HL-60/S4 treated with phorbol 12-myristate 13-acetate at 8.2 ng/mL for 4 days and 3 days (cell line): ENCODE measurements around the gene C5orf22.
"Not testable (repeated sequence)": the region's sequence is repeated elsewhere in the genome, so short reads cannot be mapped to it uniquely, and the experiment has no call there.

ENCODE experiments used
- in situ Hi-C: fragments of 300-500 bp; cut with MboI; formaldehyde crosslinking; loops from 2 replicates; pipeline ENCODE4 v1.15.0; 2022; ENCODE audit warnings: low sequenced_read_pairs

C5orf22 gene

GRCh38 chr5:31551878-31552277 lies 19.8 kb downstream of the C5orf22 start:
- in situ Hi-C loops, result no loop called here

DNA sequence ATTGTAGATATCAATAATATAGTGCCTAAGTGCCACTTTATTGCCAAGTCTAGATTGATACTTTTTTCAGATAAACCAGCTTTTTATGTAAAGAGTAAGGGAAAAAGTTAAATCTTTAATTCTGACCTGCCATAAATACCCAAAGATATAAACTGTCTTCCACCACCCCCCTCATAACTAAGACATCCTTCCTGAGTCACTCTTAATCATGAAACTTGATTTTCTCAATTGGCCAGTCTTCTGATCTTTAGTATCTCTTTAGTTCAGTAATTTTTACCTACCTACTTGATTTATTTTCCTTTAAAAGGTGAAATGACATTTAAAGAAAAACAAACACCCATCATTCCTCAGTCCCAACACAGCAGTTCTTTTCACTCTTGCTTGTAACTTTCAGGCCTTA lies 21.8 kb downstream of the C5orf22 start:
- in situ Hi-C loops, result no loop called here

DNA sequence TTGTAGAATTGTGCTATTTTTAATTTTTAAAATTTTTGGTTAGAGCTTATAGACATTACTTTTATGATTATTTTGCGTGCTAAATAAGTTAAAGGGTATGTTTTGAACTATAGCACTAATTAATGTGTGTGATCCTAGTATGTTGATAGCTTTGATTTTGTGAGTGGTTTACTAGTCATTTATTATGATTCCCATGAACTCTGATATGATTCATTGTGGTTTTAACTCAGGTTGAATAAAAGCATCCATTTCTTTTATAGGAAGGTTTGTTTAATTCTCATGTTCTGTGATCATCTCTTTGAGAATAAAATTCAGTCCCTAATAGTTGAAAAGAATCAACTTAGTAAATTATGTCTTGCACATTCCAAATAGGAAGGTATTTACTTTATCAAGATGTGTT lies 22.5 kb downstream of the C5orf22 start:
- in situ Hi-C loops, result no loop called here

GRCh38 chr5:31556461-31556860 lies 24.4 kb downstream of the C5orf22 start:
- in situ Hi-C loops, result no loop called here

DNA sequence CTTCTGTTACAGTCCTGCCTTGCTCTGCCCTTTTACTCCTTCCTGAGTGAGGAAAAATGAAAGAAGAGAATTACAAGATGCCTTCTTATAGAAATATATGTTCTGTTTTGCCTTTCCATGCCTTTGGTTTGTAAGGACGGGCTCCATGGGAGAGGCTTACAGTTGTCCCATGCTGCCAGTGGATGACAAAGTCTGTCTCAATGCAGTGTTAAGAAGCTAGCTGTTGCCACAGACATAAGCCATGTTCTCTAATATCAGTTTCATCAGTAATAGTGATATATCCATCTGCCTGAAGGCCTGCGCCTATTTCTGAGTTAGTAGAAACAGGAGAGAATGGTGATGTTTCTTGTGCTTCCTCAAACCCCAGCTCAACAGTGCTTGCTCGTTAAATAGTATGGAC lies 27.8 kb downstream of the C5orf22 start:
- in situ Hi-C loops, result no loop called here

DNA sequence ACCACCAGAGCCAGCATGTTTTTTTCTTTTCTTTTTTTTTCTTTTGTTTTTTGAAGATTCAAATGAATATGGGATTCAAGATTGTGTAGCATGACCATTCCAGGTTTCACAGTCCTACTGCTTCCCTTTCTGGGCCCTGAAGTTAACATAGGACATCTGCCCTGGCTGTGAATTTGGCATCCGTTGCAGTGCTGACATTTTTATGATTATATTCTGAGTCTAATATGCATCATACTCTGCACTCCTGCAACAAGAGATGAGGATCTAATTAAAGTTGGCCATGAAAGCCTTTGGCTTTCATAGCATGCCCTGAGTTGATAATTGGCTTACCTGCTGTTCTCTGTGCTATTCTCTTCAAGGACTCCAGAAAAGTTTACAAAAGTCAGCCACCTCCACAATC lies 29.8 kb downstream of the C5orf22 start:
- in situ Hi-C loops, result no loop called here

DNA sequence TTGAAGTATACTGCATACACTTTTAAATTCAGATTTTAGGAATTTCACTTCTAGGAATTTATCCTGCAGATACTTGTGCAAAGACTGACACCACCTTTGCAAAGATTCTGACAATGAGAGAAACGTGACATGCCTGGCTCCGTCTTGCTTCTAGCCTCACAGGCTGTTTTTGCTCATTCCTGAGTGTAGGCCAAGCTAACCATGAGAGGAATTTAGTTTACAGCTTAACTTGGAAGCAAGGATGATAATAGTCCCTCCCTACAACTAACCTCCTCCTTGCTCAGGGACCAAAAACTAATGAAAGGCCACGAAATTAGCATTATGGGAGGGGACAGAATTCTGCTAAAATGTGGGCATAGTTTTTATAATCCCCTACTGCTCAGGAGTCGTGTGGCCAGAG lies 31.1 kb downstream of the C5orf22 start:
- in situ Hi-C loops, result no loop called here

DNA sequence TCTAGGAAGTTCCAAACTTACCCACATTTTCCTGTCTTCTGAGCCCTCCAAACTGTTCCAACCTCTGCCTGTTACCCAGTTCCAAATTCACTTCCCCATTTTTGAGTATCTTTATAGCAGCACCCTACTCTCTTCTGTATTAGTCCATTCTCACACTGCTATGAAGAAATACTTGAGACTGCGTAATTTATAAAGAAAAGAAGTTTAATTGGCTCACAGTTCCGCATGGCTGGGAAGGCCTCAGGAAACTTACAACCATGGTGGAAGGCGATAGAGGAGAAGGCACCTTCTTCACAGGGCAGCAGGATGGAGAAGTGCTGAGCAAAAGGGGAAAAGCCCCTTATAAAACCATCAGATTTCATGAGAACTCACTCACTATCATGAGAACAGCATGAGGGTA lies 34.3 kb downstream of the C5orf22 start:
- in situ Hi-C loops, result not testable (repeated sequence)

DNA sequence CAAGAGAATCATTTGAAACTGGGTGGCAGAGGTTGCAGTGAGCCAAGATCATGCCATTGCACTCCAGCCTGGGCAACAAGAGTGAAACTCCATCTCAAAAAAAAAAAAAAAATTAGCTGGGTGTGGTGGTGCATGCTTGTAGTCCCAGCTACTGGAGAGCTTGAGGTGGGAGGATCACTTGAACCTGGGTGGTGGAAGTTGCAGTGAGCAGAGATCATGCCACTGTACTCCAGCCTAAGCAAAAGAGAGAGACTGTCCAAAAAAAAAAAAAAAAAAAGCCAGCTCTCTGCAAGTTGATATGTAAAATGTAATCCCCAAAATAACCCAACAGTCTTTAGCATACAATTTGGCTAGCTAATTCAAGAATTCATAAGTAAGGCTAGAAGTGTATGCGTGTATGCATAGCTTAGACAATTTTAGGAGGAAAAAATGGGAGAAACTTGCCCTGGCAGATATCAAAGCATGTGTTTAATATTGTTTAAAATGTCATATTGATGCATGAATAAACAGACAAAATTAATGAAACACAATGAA lies 36.3 kb downstream of the C5orf22 start:
- in situ Hi-C loops, result no loop called here

DNA sequence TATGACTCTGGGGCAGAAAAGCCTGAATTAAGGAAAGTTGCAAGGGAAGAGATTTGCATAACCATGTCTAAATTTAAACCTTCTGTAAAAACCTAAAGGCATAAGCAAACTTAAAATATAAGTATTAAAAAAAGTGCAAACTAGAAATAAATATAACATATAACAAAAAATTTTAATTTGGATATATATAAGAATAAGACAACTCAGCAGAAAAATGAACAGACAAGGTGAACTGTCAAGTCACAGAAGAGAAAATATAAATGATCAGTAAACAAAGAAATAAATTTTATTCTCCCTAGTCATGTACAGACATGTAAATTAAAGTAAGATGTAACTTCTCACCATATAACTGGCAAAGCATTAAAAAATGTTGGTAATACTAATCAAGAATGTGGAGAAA lies 37.0 kb downstream of the C5orf22 start:
- in situ Hi-C loops, result no loop called here

DNA sequence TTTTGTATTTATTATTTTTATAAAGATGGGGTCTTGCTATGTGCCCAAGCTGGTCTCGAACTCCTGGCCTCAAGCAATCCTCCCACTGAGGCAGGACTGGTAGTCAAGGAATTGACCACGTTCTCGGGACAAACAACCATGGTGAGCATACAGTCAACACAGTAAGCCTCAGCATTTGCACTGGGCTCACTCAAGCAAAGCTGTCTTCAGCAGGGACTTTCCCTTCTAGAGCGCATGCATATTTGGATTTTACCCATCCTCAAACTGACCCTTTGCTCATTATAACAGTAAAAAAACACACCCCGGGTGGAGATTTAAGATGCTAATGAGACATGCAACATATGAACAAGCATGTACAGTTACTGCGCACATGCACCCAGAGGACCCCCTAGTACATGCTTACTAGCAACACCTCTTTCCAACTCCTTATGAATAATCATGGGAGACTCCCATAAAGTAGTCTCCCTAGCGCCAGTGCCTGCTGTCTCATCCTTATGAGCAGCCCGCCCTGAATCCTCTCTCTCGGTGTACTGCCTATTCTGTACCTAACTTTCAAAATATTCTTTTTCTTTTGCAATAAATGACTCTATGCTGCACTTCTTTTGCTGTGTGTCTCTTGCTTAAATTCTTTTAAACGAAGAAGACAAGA lies 41.5 kb downstream of the C5orf22 start:
- in situ Hi-C loops, result no loop called here

DNA sequence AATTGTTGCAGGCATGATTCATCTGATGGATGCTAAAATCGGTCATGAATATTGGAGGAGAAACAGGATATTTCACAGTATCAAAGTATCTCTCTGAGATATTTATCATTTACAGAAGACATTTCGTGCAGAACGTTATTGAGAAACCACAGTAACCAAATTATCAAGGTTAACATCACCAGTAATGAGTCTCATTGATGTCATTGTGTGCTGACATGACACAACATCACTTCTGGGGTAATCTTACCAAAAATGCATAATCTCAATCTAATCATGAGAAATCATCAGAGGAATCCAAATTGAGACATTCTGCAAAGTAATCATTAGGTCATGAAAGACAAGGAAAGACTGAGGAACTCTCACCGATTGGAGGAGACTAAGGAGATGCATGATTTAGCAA lies 42.7 kb downstream of the C5orf22 start:
- in situ Hi-C loops, result loop anchor here (25.0 kb wide), 1 partner anchor 513 kb away; no protein-coding TSS in a partner anchor

GRCh38 chr5:31577438-31577837 lies 45.3 kb downstream of the C5orf22 start:
- in situ Hi-C loops, result loop anchor here (25.0 kb wide), 1 partner anchor 510 kb away; no protein-coding TSS in a partner anchor

DNA sequence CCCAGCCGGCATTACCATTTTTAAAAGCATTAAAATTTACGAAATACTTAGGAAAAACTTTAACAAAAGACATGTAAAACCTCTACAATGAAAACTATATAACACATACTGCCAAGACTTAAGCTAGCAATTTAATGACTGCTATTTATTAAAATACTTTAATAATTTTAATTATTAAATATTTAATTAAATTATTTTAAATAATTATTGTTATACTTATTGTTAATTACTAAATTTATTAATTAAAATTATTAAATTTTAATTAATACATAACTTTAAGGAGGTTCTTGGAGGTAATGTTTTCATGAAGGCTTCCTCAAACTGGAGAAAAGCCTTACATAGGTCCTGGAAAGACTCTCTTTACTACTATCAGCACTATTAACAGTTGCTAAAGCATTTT lies 47.5 kb downstream of the C5orf22 start:
- in situ Hi-C loops, result loop anchor here (25.0 kb wide), 1 partner anchor 508 kb away; no protein-coding TSS in a partner anchor

GRCh38 chr5:31581498-31582099 lies 49.5 kb downstream of the C5orf22 start:
- in situ Hi-C loops, result loop anchor here (25.0 kb wide), 1 partner anchor 506 kb away; no protein-coding TSS in a partner anchor

DNA sequence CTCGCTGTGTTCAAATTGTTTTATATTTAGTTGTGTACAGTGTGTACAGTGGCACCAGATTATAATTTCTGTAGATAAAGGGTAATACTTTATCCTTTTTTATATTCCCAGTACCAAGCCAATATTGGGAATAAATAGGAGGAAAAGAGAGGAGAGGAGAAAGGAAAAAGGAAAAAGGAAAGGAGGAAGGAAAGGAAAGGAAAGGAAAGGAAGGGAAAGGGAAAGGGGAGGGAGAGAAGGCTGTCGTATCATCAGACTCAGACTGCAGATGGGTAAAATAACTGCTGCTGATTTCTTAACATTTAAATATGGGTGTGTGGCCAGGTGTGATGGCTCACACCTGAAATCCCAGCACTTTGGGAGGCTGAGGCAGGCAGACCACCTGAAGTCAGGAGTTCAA lies 51.0 kb downstream of the C5orf22 start:
- in situ Hi-C loops, result loop anchor here (25.0 kb wide), 1 partner anchor 504 kb away; no protein-coding TSS in a partner anchor

DNA sequence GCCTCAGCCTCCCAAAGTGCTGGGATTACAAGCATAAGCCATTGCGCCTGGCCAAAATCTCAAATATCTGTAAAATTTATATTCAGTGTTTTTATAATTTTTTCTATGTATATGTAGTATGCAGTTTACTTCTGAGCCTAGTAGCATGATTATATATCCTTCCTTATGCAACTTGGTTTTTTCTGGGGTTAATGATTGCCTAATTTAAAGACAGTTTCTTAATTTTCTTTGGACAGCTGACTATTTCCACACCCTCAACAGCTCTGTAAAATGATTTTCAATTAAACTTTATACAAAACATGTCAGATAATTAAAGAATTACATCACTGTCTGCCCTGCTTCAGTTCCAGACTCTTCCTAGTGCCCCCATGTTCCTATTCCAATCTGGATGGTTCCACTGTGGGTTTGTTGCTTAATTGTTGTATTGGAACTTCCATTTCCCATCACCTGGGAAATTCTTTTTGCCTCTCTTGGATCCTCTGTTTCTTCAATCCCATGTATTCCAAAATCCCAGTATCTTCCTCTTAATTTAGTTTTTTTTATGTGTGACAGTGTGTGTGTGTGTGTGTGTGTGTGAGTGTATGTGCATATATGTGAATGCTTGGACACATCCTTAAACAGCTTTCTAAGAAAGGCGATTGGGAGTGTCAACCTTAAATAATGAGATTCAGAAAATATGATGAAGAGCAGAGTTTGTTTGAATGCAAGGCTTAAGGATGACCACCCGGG lies 53.2 kb downstream of the C5orf22 start:
- in situ Hi-C loops, result loop anchor here (25.0 kb wide), 1 partner anchor 502 kb away; no protein-coding TSS in a partner anchor

DNA sequence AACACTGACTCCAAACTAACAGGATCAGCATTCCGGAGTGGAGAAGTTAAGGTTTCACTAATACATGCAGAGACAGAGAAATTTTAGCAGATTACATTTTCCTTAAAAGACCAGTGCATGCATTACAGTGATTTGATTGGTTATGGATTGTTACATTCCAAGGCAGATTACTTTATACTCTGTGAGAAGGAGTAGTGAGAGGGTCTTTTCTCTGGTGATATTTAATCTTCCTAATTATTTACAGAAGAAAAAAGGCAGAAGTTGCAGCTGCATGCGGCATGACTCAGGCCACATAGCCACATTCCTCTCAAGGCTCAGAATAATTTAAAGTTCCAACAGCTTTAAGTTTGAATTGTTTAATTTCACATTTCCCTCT lies 53.8 kb downstream of the C5orf22 start:
- in situ Hi-C loops, result loop anchor here (25.0 kb wide), 1 partner anchor 501 kb away; no protein-coding TSS in a partner anchor

DNA sequence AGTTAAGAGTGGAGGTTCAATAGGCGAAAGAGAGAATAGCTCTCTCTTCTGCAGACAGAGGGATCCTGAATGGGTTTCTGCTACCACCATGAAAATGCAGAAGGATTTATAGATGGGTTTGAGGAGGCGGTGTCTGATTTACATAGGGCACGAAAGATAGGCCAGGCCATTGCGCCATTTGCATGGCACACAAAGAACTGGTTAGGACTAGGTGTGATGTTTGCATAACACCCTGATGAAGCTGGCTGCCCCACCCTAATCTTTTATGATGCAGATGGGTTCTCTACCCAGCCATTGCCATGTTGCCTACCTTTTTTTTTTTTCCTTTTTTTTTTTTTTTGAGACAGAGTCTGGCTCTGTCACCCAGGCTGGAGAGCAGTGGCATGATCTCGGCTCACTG lies 55.4 kb downstream of the C5orf22 start:
- in situ Hi-C loops, result loop anchor here (25.0 kb wide), 1 partner anchor 500 kb away; no protein-coding TSS in a partner anchor

DNA sequence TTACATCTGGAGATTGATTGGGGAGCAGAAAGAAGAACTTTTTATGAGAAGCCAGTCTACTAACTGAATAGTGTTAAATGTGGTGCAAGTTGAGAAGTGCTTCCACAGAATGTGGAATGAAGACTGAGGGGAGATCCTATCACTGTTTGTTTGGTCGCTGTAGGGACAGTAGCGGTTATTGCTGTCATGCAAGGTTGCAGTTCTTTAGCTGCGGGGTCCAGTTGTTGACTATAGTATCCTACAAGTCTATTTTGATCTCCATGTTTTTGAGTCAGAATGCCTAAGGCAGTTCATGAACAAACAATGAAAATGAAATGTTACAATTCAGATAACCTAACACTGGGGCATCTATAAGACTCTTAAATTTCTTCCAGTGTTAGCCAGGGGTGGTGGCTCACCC lies 61.6 kb downstream of the C5orf22 start:
- in situ Hi-C loops, result loop anchor here (25.0 kb wide), 1 partner anchor 494 kb away; no protein-coding TSS in a partner anchor

- in situ Hi-C loops, result loop anchor here (25.0 kb wide), 1 partner anchor 491 kb away; no protein-coding TSS in a partner anchor
Measured at GRCh38 chr5:31596354-31596753, 64.3 kb downstream of the C5orf22 start.
